Measurements from ENCODE around the gene TPCN1.

TPCN1 gene

GRCh38 chr12:113263431-113263963 is 42.2 kb downstream of the TPCN1 start:
- no peak for DNase-seq

- no peak for DNase-seq
These were observed 45.0 kb downstream of the TPCN1 start for GRCh38 chr12:113266106-113266895.

- no peak for DNase-seq
These were observed 46.4 kb downstream of the TPCN1 start for GRCh38 chr12:113267621-113268020.

GRCh38 chr12:113268136-113268535 is 46.9 kb downstream of the TPCN1 start:
- no peak for DNase-seq

- DNase-seq, result no peak
These were observed 47.4 kb downstream of the TPCN1 start for GRCh38 chr12:113268621-113269020.

GRCh38 chr12:113269257-113269943 is 48.1 kb downstream of the TPCN1 start:
- no peak for DNase-seq

DNA sequence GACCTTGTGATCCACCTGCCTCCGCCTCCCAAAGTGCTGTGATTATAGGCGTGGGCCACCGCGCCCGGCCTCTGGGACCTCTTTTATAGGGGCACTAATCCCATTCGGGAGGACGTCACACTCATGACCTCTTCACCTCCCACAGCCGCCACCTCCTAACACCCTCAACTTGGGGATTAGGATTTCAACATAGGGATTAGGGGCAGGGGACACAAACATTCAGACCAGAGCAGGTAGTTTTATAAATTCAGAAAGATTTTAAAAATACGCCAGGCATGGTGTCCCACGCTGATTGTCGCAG is 49.4 kb downstream of the TPCN1 start:
- no peak for DNase-seq

GRCh38 chr12:113271466-113271852 is 50.2 kb downstream of the TPCN1 start:
- DNase-seq, result no peak

DNA sequence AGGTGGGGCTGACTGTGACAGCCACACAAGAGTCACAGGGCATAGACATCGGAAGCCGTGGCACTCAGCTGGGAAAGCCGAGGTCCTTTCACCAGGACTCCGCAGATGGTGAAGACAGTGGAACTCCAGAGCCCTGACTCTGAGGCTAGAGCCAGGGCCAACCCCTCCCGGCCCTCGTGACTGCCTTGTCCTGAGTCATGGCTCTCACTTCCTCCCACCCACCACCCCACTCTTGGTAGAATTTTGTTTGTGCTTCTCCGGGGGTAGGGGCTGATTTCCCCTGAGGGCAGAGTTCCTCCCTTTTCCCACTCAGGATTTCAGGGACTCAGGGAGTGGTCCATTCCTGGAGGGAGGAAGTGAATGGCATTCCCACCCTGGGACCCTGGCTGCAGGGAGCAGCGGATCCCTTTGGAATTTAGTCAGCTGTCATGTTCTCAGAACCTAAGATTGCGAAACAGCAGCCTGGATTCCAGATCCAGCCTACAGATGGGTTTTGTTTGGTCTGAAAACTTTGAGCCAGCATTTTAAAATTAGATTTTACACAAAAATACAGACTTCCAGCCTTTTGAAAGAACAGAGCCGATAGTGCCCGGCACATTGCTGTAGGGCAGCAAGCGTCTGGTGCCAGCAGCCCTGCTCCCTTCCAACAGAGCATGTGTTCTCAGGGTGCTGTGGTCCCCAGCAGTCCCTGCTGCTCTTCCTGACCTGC is 50.7 kb downstream of the TPCN1 start:
- peak; percentile 68 for DNase-seq

- peak; percentile 6 for DNase-seq
These were observed 51.9 kb downstream of the TPCN1 start for GRCh38 chr12:113273053-113273725.

GRCh38 chr12:113274848-113275247 is 53.6 kb downstream of the TPCN1 start:
- DNase-seq, result no peak

GRCh38 chr12:113276306-113276705 is 55.0 kb downstream of the TPCN1 start:
- no peak for DNase-seq

DNA sequence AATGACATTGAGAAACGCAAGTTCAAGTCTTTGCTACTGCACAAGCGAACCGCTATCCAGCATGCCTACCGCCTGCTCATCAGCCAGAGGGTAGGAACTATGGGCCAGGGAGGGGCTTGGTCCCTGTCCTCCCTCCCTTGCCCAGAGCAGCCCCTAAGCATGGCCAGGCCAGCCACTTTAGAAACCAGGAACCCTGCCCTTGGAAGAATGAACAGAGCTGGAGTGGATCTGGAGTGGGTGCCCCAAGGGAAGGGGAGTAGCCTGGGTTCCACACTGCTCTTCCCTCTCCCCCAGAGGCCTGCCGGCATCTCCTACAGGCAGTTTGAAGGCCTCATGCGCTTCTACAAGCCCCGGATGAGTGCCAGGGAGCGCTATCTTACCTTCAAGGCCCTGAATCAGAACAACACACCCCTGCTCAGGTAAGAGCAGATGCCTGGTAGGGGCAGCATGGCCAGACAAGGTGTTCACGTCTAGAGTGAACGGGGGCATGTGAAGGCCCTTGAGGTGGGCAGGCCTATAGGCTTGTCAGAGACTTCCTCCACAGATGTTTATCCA is 55.8 kb downstream of the TPCN1 start:
- no peak for DNase-seq

GRCh38 chr12:113277511-113277910 is 56.2 kb downstream of the TPCN1 start:
- no peak for DNase-seq

- DNase-seq, result no peak
These were observed 56.9 kb downstream of the TPCN1 start for GRCh38 chr12:113278141-113278540.

GRCh38 chr12:113278633-113279032 is 57.4 kb downstream of the TPCN1 start:
- DNase-seq, result no peak

DNA sequence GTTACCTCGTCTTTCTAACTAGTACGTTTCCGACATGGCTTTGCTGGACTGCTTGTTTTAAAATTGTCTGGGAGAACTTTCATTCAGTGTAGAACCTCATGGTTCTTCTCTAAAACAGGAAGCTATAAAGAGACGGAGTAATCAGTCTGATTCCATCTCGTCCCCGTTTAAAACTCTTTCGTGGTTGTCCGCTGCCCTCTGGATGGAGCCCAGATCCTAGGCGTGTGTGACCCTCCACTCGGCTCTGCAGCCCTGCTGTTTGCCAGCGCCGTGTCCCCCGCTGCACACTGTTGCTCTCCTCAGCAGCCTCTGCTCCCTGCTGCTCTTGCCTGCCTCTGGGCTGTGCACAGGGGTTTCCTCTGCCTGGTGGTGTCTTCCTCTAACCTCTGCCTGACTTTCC is 63.5 kb downstream of the TPCN1 start:
- no peak for DNase-seq

DNA sequence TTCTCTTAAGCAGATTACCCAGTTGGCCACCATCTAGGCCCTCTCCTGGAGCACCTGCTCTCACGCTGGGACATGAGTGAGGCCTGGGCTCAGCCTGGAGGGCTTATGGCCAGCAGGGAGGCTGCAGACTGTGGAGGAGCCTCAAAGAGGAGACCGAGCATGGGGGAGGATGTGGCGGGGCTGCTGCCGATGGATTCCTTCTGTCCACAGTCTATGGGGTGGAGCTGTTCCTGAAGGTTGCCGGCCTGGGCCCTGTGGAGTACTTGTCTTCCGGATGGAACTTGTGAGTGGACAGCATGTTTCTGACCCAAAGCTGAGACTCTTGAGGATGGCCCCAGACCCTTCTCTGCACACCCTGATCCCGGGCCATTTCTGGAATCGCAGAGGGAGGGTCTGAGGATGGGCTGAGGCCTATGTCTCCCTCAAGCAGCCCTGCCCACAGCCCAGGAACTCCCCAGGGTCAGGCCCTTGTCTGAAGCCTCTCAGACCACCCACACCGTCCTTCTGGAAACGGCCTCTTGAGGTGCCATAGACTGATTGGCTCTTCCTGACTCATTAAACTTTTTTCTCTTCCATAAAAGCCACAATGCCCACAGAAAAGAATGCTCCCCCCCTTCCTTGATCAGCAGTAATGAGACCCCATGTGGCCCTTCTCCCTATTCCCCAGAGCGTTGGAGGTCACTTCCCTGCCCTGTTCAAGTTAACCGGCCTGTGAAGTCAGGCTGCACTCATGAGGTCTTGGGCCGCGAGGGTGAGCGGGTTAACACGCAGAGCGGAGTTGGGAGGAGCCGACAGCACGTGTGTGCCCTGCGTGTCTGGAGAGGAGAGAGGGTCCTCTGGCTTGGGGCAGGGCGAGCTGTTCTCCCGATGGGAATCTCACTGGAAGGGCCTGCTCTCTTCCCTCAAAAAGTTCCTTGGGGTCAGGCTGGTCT is 64.7 kb downstream of the TPCN1 start:
- DNase-seq, result no peak

- DNase-seq, result no peak
These were observed 65.4 kb downstream of the TPCN1 start for GRCh38 chr12:113286712-113287111.

DNA sequence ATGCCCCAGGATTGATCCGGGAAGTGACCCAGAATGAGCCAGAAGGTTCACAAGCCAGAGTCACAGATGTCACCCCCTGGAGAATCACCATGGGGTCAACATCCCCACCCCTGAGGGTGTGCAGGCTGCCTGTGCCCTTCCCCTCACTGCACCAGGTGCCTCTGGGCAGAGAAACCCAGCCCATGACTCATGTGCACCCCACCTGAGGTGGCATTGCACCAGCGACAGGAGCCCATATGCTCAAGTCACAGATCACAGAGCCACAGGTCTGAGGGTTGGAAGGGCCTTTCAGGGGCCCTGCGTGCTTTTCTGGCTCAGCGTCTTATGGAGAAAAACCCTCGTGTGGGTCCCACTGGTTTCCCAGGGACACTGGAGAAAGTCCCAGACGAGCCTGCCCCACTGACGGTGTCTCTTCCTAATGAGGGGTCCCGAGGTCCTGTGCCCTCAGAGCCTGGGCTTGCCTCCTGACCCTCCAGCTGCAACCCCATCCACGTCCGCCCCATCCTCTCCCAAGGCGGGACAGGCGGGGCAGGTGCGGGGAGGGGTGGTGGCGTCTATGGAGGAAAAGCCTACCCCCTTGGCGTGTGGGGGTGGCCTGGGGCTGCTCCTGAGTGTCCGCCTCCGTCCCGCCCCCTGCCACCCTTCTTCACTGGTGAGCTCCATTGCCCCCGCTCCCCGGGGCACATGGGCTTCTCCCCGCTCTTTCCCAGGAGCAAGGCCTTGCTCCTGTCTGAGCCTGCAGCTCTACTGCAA is 66.1 kb downstream of the TPCN1 start:
- no peak for DNase-seq

DNA sequence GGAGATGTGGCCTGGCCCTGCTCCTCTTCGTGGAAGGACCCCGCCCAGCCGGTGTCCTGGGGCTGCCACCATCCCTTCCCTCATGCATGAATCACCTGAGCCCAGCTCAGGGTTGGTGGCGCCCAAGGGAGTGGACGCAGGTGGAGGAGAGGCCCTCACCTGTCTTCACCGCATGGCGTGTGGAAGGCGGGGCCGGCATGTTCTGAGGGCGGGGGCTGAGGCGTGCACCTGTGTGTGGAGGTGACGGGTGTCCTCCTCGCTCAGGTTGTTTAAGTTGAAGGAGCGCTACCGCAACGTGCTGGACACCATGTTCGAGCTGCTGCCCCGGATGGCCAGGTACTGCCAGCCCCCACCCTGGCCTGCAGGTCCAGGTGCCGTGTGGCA is 66.6 kb downstream of the TPCN1 start:
- DNase-seq, result no peak
